Hepatocyte (in vitro differentiated cells): Measurements from ENCODE around the gene PLEKHA7. TPM values are rescaled to one million over a fixed set of nuclear protein-coding genes. Genes with fewer than 3 reads are reported as not detected.

ENCODE experiments used
- DNase-seq: peaks from one replicate; pipeline ENCODE4 v3.0.0-alpha.2; 2016; ENCODE audit warnings: low spot score
- H2AFZ ChIP-seq: fragments of 200-600 bp; sonication (generic); 2 replicates; pipeline ENCODE4 v1.6.0; 2016; ENCODE audit warnings: antibody characterized with exemption, mild to moderate bottlenecking
- H3K27ac ChIP-seq: fragments of 200-600 bp; sonication (generic); 2 replicates; pipeline ENCODE4 v1.5.1; 2016; ENCODE audit warnings: mild to moderate bottlenecking
- H3K27me3 ChIP-seq: fragments of 200-600 bp; sonication (generic); 2 replicates; pipeline ENCODE4 v1.6.1; 2016
- H3K36me3 ChIP-seq: fragments of 200-600 bp; sonication (generic); replicated peaks from 2 replicates; pipeline ENCODE4 v1.5.1; 2016; ENCODE audit warnings: low read depth; ENCODE audit not compliant: insufficient read depth
- H3K4me1 ChIP-seq: fragments of 200-600 bp; sonication (generic); 2 replicates; pipeline ENCODE4 v1.5.1; 2016; ENCODE audit warnings: mild to moderate bottlenecking, moderate library complexity; ENCODE audit not compliant: insufficient read depth
- H3K4me2 ChIP-seq: fragments of 200-600 bp; sonication (generic); 2 replicates; pipeline ENCODE4 v1.6.0; 2016
- H3K4me3 ChIP-seq: fragments of 200-600 bp; sonication (generic); 2 replicates; pipeline ENCODE4 v1.5.1; 2016; ENCODE audit warnings: mild to moderate bottlenecking
- H3K79me2 ChIP-seq: fragments of 200-600 bp; sonication (generic); 2 replicates; pipeline ENCODE4 v1.6.0; 2017; ENCODE audit warnings: mild to moderate bottlenecking
- H3K9me2 ChIP-seq: fragments of 200-600 bp; sonication (generic); replicated peaks from 2 replicates; pipeline ENCODE4 v1.6.0; 2017; ENCODE audit warnings: mild to moderate bottlenecking; ENCODE audit not compliant: insufficient read depth
- H3K9me3 ChIP-seq: fragments of 200-600 bp; sonication (generic); 2 replicates; pipeline ENCODE4 v1.5.1; 2016; ENCODE audit warnings: low read depth, mild to moderate bottlenecking
- H4K20me1 ChIP-seq: fragments of 200-600 bp; sonication (generic); 2 replicates; pipeline ENCODE4 v1.6.0; 2016; ENCODE audit warnings: mild to moderate bottlenecking; ENCODE audit not compliant: insufficient read depth, poor library complexity, severe bottlenecking
- CTCF ChIP-seq: fragments of 200-600 bp; sonication (generic); IDR thresholded peaks from 2 replicates; pipeline ENCODE4 v1.5.1; 2016; ENCODE audit warnings: antibody characterized with exemption, mild to moderate bottlenecking; ENCODE audit not compliant: poor library complexity
- EZH2 ChIP-seq: fragments of 200-600 bp; sonication (generic); IDR thresholded peaks from 2 replicates; pipeline ENCODE4 v1.6.1; 2016; ENCODE audit warnings: antibody characterized with exemption, mild to moderate bottlenecking, borderline replicate concordance
- EZH2phosphoT487 ChIP-seq: fragments of 200-600 bp; sonication (generic); IDR thresholded peaks from one replicate; pipeline ENCODE4 v1.6.1; 2018; ENCODE audit warnings: antibody characterized with exemption, mild to moderate bottlenecking, low read depth, moderate library complexity; ENCODE audit not compliant: unreplicated experiment, severe bottlenecking
- WGBS: methylation state at CpG from one replicate; pipeline ENCODE4 v1.1.6; 2016; ENCODE audit warnings: low lambda C conversion rate; ENCODE audit errors: missing lambda C conversion rate; 5-methylcytosine and 5-hydroxymethylcytosine counted together
- polyA plus RNA-seq: library from polyadenylated mRNA; unstranded; fragments of >200 nt; fragmentation: Nextera tagmentation; extraction: Ambion mirVana; gene quantifications from 2 replicates; pipeline ENCODE4 v1.2.1, GENCODE V29; 2016
- total RNA-seq: library from RNA; depleted of rRNA; stranded (reverse); fragments of >200 nt; gene quantifications from 2 replicates; pipeline ENCODE4 v1.2.3, GENCODE V29; 2014

PLEKHA7 gene
- total and polyA plus RNA-seq, 2 experiments from 2014 or later: 16.7 to 35.6 TPM

- H3K36me3 ChIP-seq: no peaks in the 10 kb centered on the region
- H3K79me2 ChIP-seq: peaks cover 8% of the 10 kb centered on the region
- WGBS: 52% methylated on average over 9 of the region's 9 CpGs
- H3K9me3 ChIP-seq: no peaks in the 10 kb centered on the region
- H3K27ac ChIP-seq: peak overlapping the region; percentile 41
- H4K20me1 ChIP-seq: no peaks in the 10 kb centered on the region
- no peaks in the 10 kb centered on the region for H3K27me3 ChIP-seq
- H3K4me3 ChIP-seq: no peak overlapping the region
- DNase-seq: peak; percentile 86
- no peak overlapping the region for H2AFZ ChIP-seq
- no peaks in the 10 kb centered on the region for H3K4me1 ChIP-seq
- H3K9me2 ChIP-seq: no peaks in the 10 kb centered on the region
- no peak overlapping the region for H3K4me2 ChIP-seq
- peak; percentile 75 for TF ChIP-seq CTCF
- TF ChIP-seq EZH2: no peak
- TF ChIP-seq EZH2phosphoT487: no peak
Measured at GRCh38 chr11:16945671-16946469, 68.3 kb downstream of the PLEKHA7 start.

- TF ChIP-seq CTCF: no peak
- TF ChIP-seq EZH2: no peak
- TF ChIP-seq EZH2phosphoT487: no peak
- H3K79me2 ChIP-seq: peaks cover 8% of the 10 kb centered on the region
- H3K27ac ChIP-seq: no peak overlapping the region
- no peaks in the 10 kb centered on the region for H3K4me1 ChIP-seq
- H3K9me3 ChIP-seq: no peaks in the 10 kb centered on the region
- H3K36me3 ChIP-seq: no peaks in the 10 kb centered on the region
- no peak overlapping the region for H2AFZ ChIP-seq
- H3K4me2 ChIP-seq: no peak overlapping the region
- H4K20me1 ChIP-seq: no peaks in the 10 kb centered on the region
- H3K9me2 ChIP-seq: no peaks in the 10 kb centered on the region
- no peak overlapping the region for H3K4me3 ChIP-seq
- WGBS: 89% methylated on average over 3 of the region's 3 CpGs
- H3K27me3 ChIP-seq: no peaks in the 10 kb centered on the region
- DNase-seq: no peak
Measured at GRCh38 chr11:16942911-16943310, 71.3 kb downstream of the PLEKHA7 start.

- Histone ChIP-seq H4K20me1 (no peaks in the 10 kb centered on the region), H3K27me3 (no peaks in the 10 kb centered on the region), H3K4me2 (no peak overlapping the region), H3K27ac (no peak overlapping the region), H3K4me1 (no peaks in the 10 kb centered on the region), H2AFZ (no peak overlapping the region), H3K9me3 (no peaks in the 10 kb centered on the region), H3K79me2 (peaks cover 8% of the 10 kb centered on the region), H3K9me2 (no peaks in the 10 kb centered on the region), H3K4me3 (no peak overlapping the region), H3K36me3 (no peaks in the 10 kb centered on the region)
- 61% methylated on average over 4 of the region's 4 CpGs for WGBS
- TF ChIP-seq EZH2: no peak
- no peak for TF ChIP-seq EZH2phosphoT487
- no peak for TF ChIP-seq CTCF
- DNase-seq: no peak
Measured at GRCh38 chr11:16942342-16942741, 71.9 kb downstream of the PLEKHA7 start.
